ENCODE measurements around the gene GPC5.
"Not testable (repeated sequence)": the region's sequence is repeated elsewhere in the genome, so short reads cannot be mapped to it uniquely, and the experiment has no call there.

DNA sequence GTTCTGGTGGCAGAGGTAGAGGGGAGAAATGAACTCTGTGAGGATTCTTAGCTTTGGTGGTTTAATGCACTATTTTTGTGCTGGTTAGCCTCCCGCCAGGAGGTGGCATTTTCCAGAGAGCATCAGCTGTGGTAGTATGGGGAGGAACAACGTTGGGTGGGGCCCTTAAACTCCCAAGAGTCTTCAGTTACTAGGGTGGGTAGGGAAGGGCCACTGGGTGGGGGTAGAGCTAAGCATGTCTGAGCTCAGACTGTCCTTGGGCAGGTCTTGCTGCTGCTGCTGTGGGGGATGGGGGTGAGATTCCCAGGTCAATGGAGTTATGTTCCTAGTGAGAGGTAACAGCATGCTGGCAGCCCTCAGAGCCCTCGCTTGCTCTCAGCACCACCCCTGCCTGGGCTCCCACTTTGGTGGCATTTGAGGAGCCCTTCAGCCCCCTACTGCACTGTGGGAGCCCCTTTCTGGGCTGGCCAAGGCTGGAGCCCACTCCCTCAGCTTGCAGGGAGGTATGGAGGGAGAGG is 897.8 kb downstream of the GPC5 start:
- TF ChIP-seq, protein P1, sequence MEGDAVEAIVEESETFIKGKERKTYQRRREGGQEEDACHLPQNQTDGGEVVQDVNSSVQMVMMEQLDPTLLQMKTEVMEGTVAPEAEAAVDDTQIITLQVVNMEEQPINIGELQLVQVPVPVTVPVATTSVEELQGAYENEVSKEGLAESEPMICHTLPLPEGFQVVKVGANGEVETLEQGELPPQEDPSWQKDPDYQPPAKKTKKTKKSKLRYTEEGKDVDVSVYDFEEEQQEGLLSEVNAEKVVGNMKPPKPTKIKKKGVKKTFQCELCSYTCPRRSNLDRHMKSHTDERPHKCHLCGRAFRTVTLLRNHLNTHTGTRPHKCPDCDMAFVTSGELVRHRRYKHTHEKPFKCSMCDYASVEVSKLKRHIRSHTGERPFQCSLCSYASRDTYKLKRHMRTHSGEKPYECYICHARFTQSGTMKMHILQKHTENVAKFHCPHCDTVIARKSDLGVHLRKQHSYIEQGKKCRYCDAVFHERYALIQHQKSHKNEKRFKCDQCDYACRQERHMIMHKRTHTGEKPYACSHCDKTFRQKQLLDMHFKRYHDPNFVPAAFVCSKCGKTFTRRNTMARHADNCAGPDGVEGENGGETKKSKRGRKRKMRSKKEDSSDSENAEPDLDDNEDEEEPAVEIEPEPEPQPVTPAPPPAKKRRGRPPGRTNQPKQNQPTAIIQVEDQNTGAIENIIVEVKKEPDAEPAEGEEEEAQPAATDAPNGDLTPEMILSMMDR (IDR thresholded peaks at IDR 0.05; ENCODE audit: insufficient read depth, low read length, poor library complexity, severe bottlenecking), result not testable (repeated sequence)
- TF ChIP-seq EZH2phosphoT487 (conservative IDR thresholded peaks at IDR 0.05; ENCODE audit: low read length), result not testable (repeated sequence)

All from SU-DHL-6 (cell line).